NCI-H1105 treated with DMSO at 0.1 percent for 48 hours (cell line): ENCODE measurements around the gene ZNF682.
"Not testable (repeated sequence)": the region's sequence is repeated elsewhere in the genome, so short reads cannot be mapped to it uniquely, and the experiment has no call there.

Experiments used
- DNase-seq: peaks from one replicate; lab custom pipeline; 2025; lab: John Stamatoyannopoulos, UW

Gene ZNF682

GRCh38 chr19:19997656-19998268 lies 41.5 kb downstream of the ZNF682 start:
- DNase-seq: no peak

- DNase-seq: no peak
Measured at GRCh38 chr19:19966862-19967261, 72.4 kb downstream of the ZNF682 start.

DNA sequence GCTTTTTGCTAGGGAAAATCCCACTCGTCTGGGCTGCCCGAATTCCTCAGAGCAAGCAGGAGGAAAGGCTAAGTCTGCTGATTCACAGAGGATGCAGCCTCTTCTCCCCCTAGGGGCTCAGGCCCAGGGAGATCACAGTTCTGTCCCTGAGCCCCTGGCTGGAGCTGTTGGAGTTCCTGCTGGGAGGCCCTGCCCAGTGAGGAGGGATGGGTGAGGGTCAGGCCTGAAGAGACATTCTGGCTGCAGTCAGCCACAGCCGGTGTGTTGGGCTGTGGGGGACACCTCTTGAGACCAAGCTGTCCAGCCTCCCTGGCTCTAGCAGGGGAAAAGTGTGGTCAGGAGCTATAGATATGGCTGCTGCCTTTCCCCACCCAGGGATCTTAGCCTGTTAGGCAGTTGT lies 73.2 kb downstream of the ZNF682 start:
- not testable (repeated sequence) for DNase-seq

GRCh38 chr19:19964416-19964815 lies 74.9 kb downstream of the ZNF682 start:
- DNase-seq: no peak

DNA sequence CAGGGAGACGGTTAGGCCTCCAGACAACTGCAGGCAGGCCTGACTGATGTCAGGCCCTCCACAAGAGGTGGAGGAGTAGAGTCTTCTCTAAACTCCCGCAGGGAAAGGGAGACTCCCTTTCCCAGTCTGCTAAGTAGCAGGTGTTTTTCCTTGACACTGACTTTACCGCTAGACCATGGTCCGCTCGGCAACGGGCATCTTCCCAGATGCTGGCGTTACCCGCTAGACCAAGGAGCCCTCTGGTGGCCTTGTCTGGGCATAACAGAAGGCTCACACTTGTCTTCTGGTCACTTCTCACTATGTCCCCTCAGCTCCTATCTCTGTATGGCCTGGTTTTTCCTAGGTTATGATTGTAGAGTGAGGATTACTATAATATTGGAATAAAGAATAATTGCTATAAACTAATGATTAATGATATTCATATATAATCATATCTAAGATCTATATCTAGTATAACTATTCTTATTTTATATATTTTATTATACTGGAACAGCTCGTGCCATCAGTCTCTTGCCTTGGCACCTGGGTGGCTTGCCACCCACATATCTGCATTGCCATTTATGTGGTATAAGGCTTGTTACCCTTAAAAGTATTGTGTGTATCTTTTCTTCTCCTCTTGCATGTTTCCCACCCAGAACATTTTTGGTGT lies 80.0 kb downstream of the ZNF682 start:
- peak; percentile 70 for DNase-seq

- DNase-seq: not testable (repeated sequence)
Measured at GRCh38 chr19:19957766-19958165, 81.5 kb downstream of the ZNF682 start.

- DNase-seq: no peak
Measured at GRCh38 chr19:19956434-19957075, 82.8 kb downstream of the ZNF682 start.

- DNase-seq: no peak
Measured at GRCh38 chr19:19955208-19955607, 84.1 kb downstream of the ZNF682 start.
